GM21526 (cell line): Measurements from ENCODE around the gene CYP2A13.
"Not testable (repeated sequence)": the region's sequence is repeated elsewhere in the genome, so short reads cannot be mapped to it uniquely, and the experiment has no call there.

ENCODE experiments used
- ATAC-seq: cut with Tn5 transposase; IDR thresholded peaks from one replicate; pipeline ENCODE4 v1.9.1; 2021; ENCODE audit warnings: moderate library complexity; ENCODE audit not compliant: unreplicated experiment, low FRiP score

The CYP2A13 gene

GRCh38 chr19:41120929-41121911, 33.0 kb downstream of the CYP2A13 start:
- ATAC-seq: not testable (repeated sequence)

GRCh38 chr19:41122846-41123245, 34.6 kb downstream of the CYP2A13 start:
- ATAC-seq: not testable (repeated sequence)

- no peak for ATAC-seq
These were observed 35.6 kb downstream of the CYP2A13 start for GRCh38 chr19:41123716-41124294.

- not testable (repeated sequence) for ATAC-seq
These were observed 38.5 kb downstream of the CYP2A13 start for GRCh38 chr19:41126765-41127203.

GRCh38 chr19:41127362-41127761, 39.1 kb downstream of the CYP2A13 start:
- ATAC-seq: not testable (repeated sequence)

GRCh38 chr19:41127801-41128300, 39.6 kb downstream of the CYP2A13 start:
- ATAC-seq: not testable (repeated sequence)

- no peak for ATAC-seq
These were observed 40.4 kb downstream of the CYP2A13 start for GRCh38 chr19:41128692-41129091.

- ATAC-seq: no peak
These were observed 42.9 kb downstream of the CYP2A13 start for GRCh38 chr19:41131186-41131585.

- no peak for ATAC-seq
These were observed 45.0 kb downstream of the CYP2A13 start for GRCh38 chr19:41133260-41133659.

GRCh38 chr19:41134616-41135015, 46.4 kb downstream of the CYP2A13 start:
- ATAC-seq: no peak

GRCh38 chr19:41135390-41136384, 47.4 kb downstream of the CYP2A13 start:
- not testable (repeated sequence) for ATAC-seq

- no peak for ATAC-seq
These were observed 48.6 kb downstream of the CYP2A13 start for GRCh38 chr19:41136636-41137455.

GRCh38 chr19:41144403-41144802, 56.2 kb downstream of the CYP2A13 start:
- no peak for ATAC-seq
